CD1c-positive myeloid dendritic cell (primary cell): ENCODE measurements around the gene CCDC57.
"Not testable (repeated sequence)": the region's sequence is repeated elsewhere in the genome, so short reads cannot be mapped to it uniquely, and the experiment has no call there.

Experiments
- DNase-seq: peaks from one replicate; pipeline ENCODE4 v3.0.0-alpha.2; 2016; ENCODE audit errors: extremely low spot score

CCDC57 gene

DNA sequence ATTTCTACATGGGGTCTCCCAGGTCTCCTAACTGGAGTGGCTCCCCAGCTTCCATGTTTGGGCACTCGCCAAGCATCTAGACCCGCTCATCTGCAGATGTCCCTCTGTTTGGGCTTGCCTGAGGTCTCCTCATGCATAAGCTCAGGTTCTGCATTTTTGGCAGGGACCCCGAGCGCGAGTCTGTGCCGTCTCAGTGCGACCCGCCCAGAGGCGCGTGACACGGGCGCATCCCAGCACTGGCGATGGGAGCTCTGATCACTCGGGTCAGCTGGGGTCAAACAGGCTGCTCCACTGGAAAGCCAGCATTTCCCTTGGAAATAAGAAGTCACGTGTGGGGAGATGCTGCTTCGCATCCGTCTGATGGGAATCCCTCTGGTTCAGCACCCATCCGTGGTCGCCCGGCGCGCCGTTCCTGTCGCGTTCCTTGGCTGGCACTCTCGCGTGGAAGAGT lies 57.7 kb downstream of the CCDC57 start:
- no peak for DNase-seq

- DNase-seq = peak; percentile 87
These were observed 58.8 kb downstream of the CCDC57 start for GRCh38 chr17:82153745-82154375.

DNA sequence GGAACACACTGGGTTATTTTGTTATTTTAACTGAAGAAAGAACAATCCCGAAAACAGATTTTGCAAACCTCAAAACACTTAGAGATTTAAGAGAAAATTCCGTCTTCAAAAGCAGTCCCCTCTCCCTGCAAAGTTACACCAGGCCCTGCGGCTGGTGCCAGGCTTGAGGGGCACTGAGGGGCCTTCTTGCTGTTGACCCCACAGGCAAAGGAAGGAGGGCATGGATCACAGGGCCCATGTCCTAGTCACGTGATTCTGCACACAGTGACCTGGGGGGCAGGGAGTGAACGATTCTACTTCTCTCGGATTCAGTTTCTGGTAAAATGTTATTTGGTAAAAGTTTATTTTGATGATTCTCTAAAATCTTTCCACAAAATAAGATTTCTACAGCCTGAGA lies 59.3 kb downstream of the CCDC57 start:
- no peak for DNase-seq

DNA sequence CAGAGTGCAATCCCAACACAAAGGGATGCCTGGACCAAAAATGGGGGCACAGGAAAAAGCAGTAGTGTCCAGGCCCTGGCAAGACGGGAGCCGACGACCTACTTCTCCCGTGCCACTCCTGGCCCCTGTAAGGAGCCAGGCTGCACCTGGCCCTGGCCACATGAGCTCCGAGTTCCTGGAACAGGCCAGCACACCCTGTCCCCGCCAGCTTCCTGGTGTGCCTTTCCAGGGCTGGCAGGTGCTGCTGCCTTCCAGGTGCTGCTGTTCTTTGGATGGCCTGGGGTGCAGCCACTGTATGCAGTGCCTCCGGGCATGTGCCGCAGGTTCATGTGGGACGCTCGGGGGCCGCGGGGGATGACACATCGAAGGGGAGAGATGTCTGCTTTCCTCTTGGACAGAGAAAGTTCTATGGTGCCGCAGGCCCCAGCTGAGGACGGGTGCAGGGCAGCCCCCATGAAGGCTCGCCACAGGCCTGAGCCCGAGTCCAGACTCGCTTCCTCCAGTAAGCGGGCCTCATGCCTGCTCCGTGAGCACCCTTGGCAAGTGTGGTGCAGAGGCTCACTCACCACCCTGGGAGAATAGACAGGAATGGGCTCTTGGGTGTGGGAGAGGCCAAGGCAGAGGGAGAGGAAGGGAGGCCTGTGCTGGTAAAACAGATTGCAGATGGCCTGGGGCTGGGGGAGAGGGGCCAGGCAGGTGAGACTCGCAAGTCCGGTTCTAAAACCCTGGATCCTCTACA lies 59.9 kb downstream of the CCDC57 start:
- no peak for DNase-seq

DNA sequence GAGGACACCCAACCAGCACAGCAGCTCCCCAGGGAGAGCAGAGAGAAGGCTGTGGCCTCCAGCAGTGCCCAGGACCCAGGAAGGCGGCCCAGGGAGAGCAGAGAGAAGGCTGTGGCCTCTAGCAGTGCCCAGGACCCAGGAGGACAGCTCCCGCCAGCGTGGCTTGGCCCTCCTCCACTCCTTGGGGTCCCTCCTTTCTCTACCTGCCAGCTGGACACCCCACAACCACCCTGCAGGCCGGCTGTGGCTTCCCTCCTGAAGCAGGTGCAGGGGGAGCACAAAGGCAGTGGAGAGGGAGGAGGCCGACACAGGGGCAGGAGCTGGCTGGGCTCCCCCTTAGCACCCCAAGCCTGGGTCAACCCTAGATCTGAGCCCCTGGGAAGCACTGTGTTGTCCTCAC lies 60.5 kb downstream of the CCDC57 start:
- no peak for DNase-seq

GRCh38 chr17:82151106-82151957 lies 61.3 kb downstream of the CCDC57 start:
- no peak for DNase-seq

- DNase-seq = no peak
These were observed 63.1 kb downstream of the CCDC57 start for GRCh38 chr17:82149401-82150099.

DNA sequence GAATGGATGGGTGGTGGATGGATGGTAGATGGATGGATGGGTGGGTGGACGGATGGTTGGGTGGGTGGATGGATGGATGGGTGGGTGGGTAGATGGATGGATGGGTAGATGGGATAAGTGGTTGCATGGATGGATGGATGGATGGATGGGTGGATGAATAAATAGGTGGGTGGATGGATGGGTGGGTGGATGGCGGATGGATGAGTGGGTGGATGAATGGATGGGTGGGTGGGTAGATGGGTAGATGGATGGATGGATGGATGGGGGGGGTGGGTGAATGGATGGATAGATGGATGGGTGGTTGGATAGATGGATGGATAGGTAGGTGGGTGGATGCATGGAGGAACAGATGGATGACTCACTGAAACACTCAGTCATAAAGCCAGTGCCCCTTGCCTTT lies 63.6 kb downstream of the CCDC57 start:
- DNase-seq = no peak

DNA sequence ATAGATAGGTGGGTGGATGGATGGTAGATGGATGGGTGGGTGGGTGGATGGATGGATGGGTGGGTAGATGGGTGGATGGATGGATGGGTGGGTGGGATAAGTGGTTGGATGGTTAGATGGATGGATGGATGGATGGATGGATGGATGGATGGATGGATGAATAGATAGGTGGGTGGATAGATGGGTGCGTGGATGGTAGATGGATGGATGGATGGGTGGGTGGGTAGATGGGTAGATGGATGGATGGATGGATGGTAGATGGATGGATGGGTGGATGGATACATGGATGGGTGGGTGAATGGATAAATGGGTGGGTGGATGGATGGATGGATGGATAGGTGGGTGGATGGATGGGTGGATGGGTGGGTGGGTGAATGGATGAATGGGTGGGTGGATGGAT lies 64.6 kb downstream of the CCDC57 start:
- DNase-seq = no peak

GRCh38 chr17:82146663-82147654 lies 65.7 kb downstream of the CCDC57 start:
- no peak for DNase-seq

DNA sequence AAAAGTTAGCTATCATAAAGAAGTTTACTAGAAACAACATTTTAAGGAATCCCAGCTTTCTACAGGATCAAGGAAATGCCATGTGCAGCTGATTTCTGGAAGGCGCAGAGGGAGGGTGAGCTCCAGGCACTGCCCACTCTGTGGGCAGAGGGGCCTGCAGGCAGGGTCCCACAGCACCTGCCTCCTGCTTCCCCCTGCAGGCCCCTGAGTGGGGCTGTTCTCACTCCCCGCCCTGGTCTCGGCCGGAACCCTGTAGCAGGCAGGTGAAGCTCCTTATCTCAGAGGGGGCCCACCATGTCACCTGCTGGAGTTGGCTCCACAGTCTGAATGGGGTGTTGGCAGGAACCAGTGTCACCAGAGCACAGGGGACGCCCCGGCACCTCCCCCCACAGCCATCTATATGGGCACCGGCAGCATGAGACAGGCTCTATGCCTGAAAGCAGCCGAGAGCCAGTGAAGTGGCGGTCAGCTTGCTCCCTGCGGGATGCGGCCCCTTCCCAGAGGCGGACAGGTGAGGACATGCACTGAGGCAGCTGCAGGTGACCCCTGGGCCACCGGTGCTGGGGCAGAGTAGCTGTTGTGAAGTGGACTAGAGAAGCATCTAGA lies 67.0 kb downstream of the CCDC57 start:
- DNase-seq = no peak

DNA sequence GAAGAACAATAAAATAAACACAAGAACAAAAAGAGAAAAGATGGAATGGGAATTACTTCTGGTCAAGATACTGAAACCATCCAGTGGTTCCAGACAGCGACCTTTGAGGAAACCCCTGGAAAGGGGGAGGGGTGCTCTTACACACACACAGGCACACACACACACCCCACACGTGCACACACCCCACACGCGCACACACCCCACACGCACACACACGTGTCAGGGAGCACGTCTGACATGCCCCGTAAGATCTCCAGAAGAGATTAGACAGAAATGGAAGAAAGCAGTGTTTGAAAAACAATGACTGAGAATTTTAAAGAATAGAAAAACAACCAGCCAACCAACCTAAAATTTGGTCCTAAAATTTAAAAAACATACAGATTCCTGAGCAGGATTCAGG lies 69.3 kb downstream of the CCDC57 start:
- DNase-seq = no peak

DNA sequence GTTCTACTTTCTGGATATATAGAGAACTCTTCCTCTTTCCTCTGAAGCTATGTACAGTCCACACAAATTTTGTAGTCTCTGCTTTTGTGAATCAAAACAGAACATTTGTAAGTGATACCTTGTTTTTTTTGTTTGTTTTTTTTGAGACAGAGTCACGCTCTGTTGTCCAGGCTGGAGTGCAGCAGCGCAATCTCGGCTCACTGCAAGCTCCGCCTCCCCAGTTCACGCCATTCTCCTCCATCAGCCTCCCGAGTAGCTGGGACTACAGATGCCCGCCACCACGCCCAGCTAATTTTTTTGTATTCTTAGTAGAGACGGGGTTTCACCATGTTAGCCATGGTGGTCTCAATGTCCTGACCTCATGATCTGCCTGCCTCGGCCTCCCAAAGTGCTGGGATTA lies 72.7 kb downstream of the CCDC57 start:
- DNase-seq = not testable (repeated sequence)

DNA sequence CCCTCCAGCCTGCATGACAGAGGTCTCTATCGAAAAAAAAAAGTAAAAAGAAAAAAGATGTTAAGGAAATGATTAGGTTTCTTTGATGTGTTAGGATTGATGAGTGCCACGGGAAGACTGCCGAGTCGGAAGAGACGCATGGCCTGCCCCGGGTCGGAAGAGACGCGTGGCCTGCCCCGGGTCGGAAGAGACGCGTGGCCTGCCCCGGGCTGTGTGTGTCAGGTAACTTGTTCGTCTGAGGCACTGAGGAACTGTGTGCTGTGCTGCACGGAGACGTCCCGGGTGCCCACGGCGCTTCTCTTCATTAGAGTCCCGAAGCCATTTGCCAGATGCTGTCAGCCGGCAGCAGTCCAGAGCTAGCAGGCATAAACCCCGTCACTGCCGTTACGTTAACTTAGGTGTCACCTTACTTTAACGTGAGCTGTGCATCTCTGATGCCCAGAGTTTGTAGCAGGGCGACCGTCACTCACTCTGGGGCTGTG lies 74.1 kb downstream of the CCDC57 start:
- DNase-seq = no peak

- DNase-seq = no peak
These were observed 78.5 kb downstream of the CCDC57 start for GRCh38 chr17:82134101-82134500.

- DNase-seq = not testable (repeated sequence)
These were observed 79.3 kb downstream of the CCDC57 start for GRCh38 chr17:82133166-82133953.

- no peak for DNase-seq
These were observed 83.5 kb downstream of the CCDC57 start for GRCh38 chr17:82129095-82129494.

DNA sequence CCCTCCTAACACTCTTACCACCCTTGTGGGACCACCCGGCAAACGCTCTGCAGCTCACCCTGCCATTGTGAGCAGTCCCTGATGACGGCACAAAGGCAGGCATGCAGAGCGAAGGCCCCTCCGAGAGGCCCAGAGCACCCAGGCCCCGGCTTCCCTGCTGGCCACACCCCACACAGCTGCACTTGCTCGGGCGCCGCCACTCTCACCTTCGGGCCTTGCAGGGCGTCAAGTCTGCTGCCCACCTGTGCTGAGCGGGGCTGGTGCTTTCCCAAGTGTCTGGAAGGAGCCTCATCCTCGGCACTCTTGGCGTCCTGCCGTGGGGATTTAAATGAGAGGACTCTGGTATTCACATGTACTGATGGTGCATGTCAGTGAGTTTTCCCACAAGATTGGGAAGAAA lies 84.4 kb downstream of the CCDC57 start:
- DNase-seq = no peak

DNA sequence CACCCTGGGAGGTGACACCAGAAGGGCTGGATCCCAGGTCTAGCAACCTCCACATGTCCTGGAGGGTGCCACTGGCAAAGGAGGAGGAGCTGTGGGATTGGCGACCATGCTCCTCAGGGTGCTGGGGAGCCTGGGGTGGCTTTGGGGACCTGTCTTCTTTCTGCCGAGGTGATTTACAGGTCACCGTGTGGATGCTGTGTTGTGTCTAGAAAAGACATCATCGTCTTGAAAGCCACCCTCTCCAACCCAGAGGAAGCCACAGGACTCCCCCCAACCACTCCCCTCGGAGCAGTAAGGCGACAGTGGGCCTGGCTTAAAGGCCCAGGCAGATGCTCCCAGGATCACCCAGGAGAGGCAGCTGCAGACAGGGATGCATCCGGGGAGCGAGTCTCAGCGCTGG lies 84.9 kb downstream of the CCDC57 start:
- DNase-seq = no peak

GRCh38 chr17:82127315-82127595 lies 85.4 kb downstream of the CCDC57 start:
- DNase-seq = no peak
